ENCODE results near the gene LMX1B.

LMX1B gene

DNA sequence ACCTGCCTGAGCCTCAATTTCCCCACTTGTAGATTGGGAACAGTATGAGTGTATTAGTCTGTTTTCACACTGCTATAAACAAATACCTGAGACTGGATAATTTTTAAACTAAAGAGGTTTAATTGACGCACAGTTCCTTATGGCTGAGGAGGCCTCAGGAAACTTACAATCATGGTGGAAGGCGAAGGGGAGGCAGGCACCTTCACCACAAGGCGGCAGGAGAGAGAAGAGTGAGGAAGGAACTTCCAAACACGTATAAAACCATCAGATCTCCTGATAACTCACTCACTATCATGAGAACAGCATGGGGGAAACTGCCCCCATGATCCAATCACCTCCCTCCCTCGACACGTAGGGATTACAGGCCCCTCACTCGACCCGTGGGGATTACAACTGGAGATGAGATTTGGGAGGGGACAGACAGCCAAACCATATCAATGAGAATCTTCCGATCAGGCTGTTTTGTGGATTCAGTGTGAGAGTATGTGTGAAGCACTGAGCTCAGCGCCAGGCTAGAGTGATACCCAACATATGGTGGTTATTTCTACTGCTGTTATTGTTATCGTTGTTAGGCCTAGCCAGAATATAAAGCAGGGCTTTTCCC is 14.6 kb upstream of the LMX1B start:
- H3K27me3 ChIP-seq (ENCODE audit: control insufficient read depth, low read length): peaks cover 20% of the 10 kb centered on the region
- no peak overlapping the region for H3K4me2 ChIP-seq (ENCODE audit: low read length)
- H3K9me2 ChIP-seq (replicated peaks; ENCODE audit: control insufficient read depth, low read length): no peaks in the 10 kb centered on the region
- H3K4me3 ChIP-seq (ENCODE audit: low read length): no peak overlapping the region
- no peaks in the 10 kb centered on the region for H4K20me1 ChIP-seq (ENCODE audit: control insufficient read depth, insufficient read depth, low read depth, low read length)
- no peak for TF ChIP-seq CTCF (IDR thresholded peaks at IDR 0.05; ENCODE audit: low read depth, low read length, poor library complexity, severe bottlenecking)
- H3K9me3 ChIP-seq (ENCODE audit: control insufficient read depth, insufficient read depth, low read length): no peaks in the 10 kb centered on the region
- no peaks in the 10 kb centered on the region for H3K36me3 ChIP-seq (ENCODE audit: control insufficient read depth, low read length)
- H3F3A ChIP-seq (ENCODE audit: control insufficient read depth, insufficient read depth): no peaks in the 10 kb centered on the region
- H3K27ac ChIP-seq (ENCODE audit: low read depth, low read length): no peak overlapping the region
- H3K4me1 ChIP-seq (ENCODE audit: control insufficient read depth, low read length): no peaks in the 10 kb centered on the region
- no peaks in the 10 kb centered on the region for H3K79me2 ChIP-seq (ENCODE audit: control insufficient read depth, low read length)

- Histone ChIP-seq H3K9me3 (ENCODE audit: control insufficient read depth, insufficient read depth, low read length) (no peaks in the 10 kb centered on the region), H3F3A (ENCODE audit: control insufficient read depth, insufficient read depth) (no peaks in the 10 kb centered on the region), H3K79me2 (ENCODE audit: control insufficient read depth, low read length) (no peaks in the 10 kb centered on the region), H3K4me3 (ENCODE audit: low read length) (no peak overlapping the region), H4K20me1 (ENCODE audit: control insufficient read depth, insufficient read depth, low read depth, low read length) (no peaks in the 10 kb centered on the region), H3K27me3 (ENCODE audit: control insufficient read depth, low read length) (0 out of 2 replicates have a peak, but pooled peaks cover 3% of the 10 kb centered on the region), H3K36me3 (ENCODE audit: control insufficient read depth, low read length) (no peaks in the 10 kb centered on the region), H3K4me1 (ENCODE audit: control insufficient read depth, low read length) (no peaks in the 10 kb centered on the region), H3K9me2 (replicated peaks; ENCODE audit: control insufficient read depth, low read length) (no peaks in the 10 kb centered on the region), H3K27ac (ENCODE audit: low read depth, low read length) (no peak overlapping the region), H3K4me2 (ENCODE audit: low read length) (no peak overlapping the region)
- TF ChIP-seq CTCF (IDR thresholded peaks at IDR 0.05; ENCODE audit: low read depth, low read length, poor library complexity, severe bottlenecking) (no peak), EZH2phosphoT487 (IDR thresholded peaks at IDR 0.05; ENCODE audit: borderline replicate concordance, low read length) (no peak)
Observed at GRCh38 chr9:126604059-126605055, 9.4 kb upstream of the LMX1B start.

GRCh38 chr9:126605792-126606482 is 7.8 kb upstream of the LMX1B start:
- no peak for TF ChIP-seq CTCF (IDR thresholded peaks at IDR 0.05; ENCODE audit: low read depth, low read length, poor library complexity, severe bottlenecking)
- TF ChIP-seq EZH2phosphoT487 (IDR thresholded peaks at IDR 0.05; ENCODE audit: borderline replicate concordance, low read length): no peak
- H3K27me3 ChIP-seq (ENCODE audit: control insufficient read depth, low read length): 0 out of 2 replicates have a peak, but pooled peaks cover 5% of the 10 kb centered on the region

More at GRCh38 chr9:126605792-126606482, 7.8 kb upstream of the LMX1B start:
- Histone ChIP-seq H4K20me1 (ENCODE audit: control insufficient read depth, insufficient read depth, low read depth, low read length) (no peaks in the 10 kb centered on the region), H3K36me3 (ENCODE audit: control insufficient read depth, low read length) (no peaks in the 10 kb centered on the region), H3K79me2 (ENCODE audit: control insufficient read depth, low read length) (no peaks in the 10 kb centered on the region), H3K9me3 (ENCODE audit: control insufficient read depth, insufficient read depth, low read length) (no peaks in the 10 kb centered on the region), H3K4me2 (ENCODE audit: low read length) (no peak overlapping the region), H3K9me2 (replicated peaks; ENCODE audit: control insufficient read depth, low read length) (no peaks in the 10 kb centered on the region), H3K4me3 (ENCODE audit: low read length) (no peak overlapping the region), H3K27ac (ENCODE audit: low read depth, low read length) (no peak overlapping the region), H3K4me1 (ENCODE audit: control insufficient read depth, low read length) (no peaks in the 10 kb centered on the region), H3F3A (ENCODE audit: control insufficient read depth, insufficient read depth) (no peaks in the 10 kb centered on the region)
